Hippocampal formation (tissue), 2 donors: ENCODE measurements around the gene PACRG.
A peak's percentile ranks its signal among the peaks of the same experiment; 100 is the strongest.

Experiments
- DNase-seq, 2 donors: peaks; one replicate each; lab custom pipeline; 2025; lab: John Stamatoyannopoulos, UW

The PACRG gene

DNA sequence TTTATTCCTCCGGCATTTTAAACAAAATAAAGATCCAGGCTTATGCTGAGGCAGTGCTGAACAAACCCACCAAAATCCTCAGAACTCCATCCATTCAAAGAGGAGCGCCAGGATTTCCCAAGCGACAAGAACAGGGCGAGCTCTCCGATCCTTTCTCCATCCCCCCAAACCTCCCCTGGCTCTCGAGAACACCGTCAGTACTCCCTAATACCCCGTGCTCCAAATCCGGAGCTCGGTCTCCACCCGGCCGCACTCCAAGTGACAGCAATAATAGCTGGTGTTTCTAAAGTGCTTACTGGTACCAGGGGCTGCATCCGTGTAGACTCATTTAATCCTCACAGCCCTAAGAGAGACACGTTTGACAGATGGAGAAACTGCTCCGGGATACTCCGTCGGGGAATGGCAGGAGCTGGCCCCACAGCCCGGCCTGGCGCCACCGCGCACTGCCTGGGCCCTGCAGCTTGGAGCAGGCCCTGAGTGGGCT lies 409.7 kb downstream of the PACRG start:
- peak in 1 of 2 donors; percentile 42 for DNase-seq

GRCh38 chr6:163146036-163146435 lies 418.3 kb downstream of the PACRG start:
- DNase-seq: no peak

DNA sequence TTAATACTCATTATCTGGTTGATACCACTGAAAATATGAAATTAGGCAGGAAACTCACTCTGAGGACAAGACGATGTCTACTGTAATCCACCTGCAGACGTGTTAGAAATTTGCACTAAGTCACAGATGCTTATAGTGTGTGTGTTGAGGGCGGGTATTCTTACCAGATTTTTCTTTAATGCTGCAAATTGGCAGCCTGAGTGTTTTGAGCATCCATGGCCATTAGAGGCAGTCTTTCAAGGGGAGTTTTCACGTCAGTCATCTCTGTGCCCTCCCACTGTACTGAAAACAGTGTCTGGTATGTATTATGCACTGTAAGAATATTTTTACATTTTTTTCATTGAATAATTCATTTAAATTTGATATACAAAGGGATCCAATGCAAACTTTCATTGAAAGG lies 420.2 kb downstream of the PACRG start:
- peak; percentile 49 to 71 for DNase-seq

- DNase-seq: peak; percentile 73 to 75
Measured at GRCh38 chr6:163148451-163149278, 420.9 kb downstream of the PACRG start.

DNA sequence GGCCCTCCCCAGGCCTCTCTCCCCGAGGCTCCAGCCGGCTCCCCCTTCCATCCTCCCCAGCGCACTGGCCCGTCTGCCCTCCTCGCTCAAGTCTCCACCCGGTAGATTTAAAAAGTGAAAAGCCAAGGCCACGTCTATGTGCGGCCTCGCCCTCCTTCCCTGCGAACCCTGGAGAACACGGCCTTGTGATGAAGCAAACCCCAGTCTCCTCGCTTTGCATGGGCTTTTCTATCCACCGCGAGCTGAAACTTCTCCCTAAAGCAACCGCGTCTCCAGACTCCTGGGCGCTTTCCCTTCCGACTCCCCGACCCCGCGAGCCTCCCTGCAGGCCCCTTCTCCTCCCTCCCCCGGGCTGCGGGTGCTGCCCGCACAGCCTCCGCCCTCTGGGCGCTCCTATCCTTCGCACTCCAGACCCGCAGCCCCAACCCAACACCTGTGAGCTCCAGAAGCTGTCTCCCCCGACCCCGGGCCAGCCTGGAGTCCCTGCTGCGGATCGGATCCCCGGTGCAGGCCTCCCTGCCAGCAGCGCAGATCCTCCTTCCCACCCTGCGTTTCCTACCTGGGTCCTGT lies 421.6 kb downstream of the PACRG start:
- no peak for DNase-seq

DNA sequence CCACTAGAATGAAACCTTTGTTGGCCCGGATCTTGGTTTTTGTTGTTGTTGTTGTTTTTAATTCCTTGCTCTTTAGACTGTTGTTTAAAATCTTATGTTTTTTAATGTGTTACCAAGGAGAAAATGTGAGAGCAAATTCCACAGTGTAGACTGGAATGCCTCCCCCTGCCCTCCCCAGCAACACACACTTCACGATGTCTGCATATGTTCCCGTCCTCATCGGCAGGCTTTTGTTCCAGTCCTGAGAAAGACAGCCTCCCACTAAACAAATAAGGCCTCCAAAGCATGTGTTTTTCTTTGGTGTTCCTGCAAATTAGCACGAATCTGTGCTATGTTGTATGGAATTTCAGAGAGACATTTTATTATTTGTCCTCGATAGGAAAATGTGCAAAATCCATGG lies 423.4 kb downstream of the PACRG start:
- no peak for DNase-seq

DNA sequence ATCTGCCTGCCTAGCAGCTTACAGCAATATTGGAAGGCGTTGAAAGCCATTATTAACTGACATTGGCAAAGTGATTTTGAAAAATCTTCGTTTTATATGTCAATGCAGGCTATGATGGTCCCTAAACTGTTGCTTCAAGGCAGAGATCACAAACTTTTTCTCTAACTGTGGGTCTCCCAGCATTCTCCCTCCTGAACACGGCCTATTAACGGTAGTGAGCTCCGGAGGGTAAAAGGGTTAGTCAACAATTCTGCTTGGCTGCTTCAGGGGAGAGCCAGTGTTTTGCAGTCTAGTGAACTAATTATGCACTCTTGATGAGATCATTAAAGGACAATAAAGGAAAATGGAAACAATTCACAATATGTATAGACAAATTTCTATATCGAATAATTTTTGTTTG lies 424.9 kb downstream of the PACRG start:
- no peak for DNase-seq

DNA sequence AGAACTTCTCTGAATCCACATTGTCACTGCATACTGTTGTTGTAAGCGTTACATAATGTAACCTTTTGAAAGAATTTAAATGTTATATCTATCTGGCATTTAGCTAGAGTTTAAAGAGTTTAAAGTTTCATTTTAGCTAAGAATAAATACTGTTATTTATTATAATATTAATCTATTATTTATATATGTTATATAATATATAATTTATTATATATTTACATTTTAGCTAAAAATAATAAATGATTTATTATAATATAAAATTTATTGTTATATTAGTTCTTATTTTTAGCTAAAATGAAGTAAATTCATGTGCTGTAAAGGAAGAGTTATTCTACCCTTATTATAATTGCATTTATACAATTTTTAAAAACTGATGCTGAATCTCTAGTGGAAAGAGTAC lies 431.3 kb downstream of the PACRG start:
- no peak for DNase-seq

GRCh38 chr6:163159689-163160088 lies 431.9 kb downstream of the PACRG start:
- no peak for DNase-seq

- DNase-seq: no peak
Measured at GRCh38 chr6:163162007-163162873, 434.5 kb downstream of the PACRG start.

GRCh38 chr6:163162874-163163213 lies 435.1 kb downstream of the PACRG start:
- DNase-seq: no peak

DNA sequence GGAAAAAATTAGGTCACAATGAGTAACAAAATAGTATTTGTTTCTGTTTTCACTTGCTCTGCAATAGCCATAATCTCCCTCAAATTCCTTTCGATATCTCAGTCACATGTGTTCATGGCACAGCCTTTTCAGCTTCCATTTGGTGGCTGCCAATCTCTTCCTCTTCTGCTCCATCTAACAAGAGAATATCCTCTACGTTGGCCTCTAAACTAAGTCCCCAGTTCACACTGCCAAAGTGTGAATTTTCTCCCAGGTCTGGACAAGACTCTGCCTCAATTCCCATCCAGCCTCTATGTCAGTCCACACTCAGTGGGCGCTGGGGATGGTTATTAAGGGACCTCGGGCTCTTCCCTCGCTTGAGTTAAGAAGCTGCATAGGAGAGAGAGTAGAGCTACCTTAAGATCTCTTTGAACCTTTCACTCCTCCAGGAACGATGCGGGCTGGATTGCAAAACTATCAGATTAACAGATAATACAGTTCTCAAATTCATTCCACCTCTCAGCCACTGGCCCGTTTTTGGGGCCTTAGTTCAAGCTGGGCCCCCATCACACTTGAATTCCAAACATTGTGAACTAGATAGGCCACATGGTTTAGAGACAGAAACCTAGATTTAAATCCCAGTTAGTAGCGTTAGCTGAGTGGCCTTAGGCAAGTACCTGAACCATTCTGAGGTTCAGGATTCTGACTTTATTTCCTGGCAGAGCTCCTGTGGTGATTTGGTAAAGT lies 436.6 kb downstream of the PACRG start:
- DNase-seq: no peak

DNA sequence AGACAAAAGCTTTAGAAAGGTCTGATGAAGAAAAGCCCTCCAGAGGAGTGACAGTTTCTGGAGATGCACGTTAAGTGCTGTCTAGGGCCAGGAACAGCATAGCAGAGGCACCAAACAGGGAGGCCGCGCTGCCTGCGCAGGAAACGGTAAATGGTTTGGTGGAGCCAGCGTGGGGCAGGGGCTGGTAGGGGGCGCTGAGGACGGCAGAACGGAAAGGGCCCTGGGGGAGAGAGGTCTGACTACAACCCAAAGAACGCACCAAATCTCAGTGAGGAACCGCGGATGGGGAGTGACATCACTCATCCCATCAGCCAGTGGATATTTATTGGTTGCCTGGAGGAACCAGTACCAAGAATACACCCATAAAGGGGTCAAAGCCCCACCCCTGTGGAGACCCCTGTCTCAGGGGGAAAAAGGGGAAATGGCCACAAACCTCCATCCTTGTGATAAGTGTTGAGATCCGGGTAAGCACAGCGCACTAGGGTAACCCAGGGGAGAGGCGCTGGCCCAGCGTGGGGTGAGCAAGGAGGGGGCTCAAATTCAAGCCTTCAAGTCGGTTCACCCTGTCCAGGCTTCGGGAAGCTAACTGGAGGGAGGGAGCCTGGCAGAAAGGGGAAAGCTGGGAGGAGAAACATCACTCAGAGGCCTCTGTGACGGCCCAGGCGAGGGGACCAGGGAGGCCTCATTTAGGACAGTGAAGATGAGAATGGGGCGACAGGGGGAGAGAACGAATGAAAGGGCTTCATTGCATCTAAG lies 437.6 kb downstream of the PACRG start:
- no peak for DNase-seq

GRCh38 chr6:163165922-163166321 lies 438.1 kb downstream of the PACRG start:
- DNase-seq: peak; percentile 79 to 92

- DNase-seq: no peak
Measured at GRCh38 chr6:163166507-163166906, 438.7 kb downstream of the PACRG start.

- no peak for DNase-seq
Measured at GRCh38 chr6:163169521-163169920, 441.7 kb downstream of the PACRG start.

- DNase-seq: no peak
Measured at GRCh38 chr6:163170294-163170883, 442.6 kb downstream of the PACRG start.

DNA sequence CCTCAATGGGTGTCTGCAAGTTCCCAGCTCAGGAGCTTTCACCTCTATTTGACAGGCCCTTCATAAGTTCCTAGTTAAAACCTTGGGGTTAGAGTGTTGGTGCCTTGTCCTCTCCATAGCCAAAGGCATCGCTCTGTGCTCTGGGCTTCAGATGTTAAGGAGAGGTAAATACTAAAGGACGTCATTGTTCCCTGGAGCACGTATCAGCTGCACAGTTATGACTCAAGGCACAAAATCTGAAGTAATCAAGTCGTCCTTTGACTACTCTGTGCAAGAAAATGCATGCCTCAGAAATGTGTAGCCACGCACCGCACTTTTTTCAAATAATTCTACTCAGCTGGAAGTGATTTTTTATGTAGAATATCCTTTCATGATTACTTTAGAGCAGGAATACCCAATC lies 446.0 kb downstream of the PACRG start:
- DNase-seq: no peak

GRCh38 chr6:163175301-163175700 lies 447.5 kb downstream of the PACRG start:
- DNase-seq: no peak

DNA sequence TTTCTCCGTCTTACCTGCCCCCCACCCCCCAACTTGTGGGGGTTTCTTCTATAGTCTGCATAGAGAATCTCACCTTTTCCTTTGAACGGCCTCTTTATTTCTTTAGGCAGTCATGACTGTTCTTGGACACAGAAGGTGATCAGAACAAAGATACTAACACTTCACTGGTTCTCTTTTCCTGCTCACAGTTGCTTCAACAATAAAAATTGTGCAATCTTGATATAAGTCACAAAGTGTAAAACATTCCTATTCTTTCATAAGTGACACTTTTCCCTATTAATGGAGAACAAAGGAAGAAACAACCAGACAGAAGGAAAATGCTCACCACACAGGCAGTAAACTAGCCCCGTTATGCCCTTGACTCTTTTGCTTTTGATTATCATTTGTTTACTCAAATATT lies 448.3 kb downstream of the PACRG start:
- no peak for DNase-seq

DNA sequence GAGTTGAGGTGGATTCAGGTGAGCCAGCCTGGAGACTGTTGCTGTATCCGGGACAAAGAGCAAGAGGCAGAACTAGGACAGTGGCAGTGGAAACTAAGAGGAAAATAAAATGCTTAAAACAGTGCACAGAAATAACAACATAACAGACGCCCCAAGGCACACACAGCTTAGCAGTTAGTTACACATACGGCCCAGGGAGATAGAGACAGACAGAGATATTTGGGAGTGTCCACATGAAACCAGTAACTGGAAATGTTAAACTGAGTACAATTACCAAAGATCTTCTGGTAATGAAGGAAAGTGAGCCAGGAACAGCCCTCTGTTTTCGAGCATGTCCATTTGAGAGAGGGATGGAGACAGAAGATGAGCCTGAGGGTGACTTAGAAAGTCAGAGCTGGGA lies 449.2 kb downstream of the PACRG start:
- no peak for DNase-seq
